ENCODE measurements around the gene CFAP20DC. TPM values are rescaled to one million over a fixed set of nuclear protein-coding genes. Genes with fewer than 3 reads are reported as not detected.

Gene CFAP20DC
- total RNA-seq, 1 experiment from 2014 or later = 2.9 TPM

DNA sequence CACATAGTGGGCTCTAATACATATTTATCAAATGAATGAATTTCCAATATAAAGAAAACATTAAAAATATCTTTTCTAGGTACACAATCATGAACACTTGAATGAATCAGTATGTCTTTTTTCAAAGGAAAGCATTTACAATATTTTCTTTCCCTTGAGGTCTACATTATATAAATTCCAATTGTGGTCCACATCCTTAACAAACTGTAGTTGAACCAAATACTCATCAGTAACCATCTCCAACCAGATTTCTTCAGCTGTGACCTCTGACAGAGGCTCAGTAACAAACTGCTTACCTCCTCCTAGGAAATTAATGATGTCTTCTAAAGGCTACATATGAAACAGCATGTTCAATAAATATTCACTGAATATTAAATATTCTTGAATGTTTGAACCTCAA, 58.8 kb downstream of the CFAP20DC start:
- Histone ChIP-seq H3K9ac (ENCODE audit: low read length) (no peak overlapping the region), H3K4me1 (ENCODE audit: control insufficient read depth in 1 of 2, insufficient read depth in 2 of 2, low read length in 2 of 2) (peaks cover 0 to 11% of the 10 kb centered on the region in 2 experiments; a peak in 2 of 4 replicates), H4K20me1 (ENCODE audit: insufficient read depth) (no peaks in the 10 kb centered on the region), H3K4me3 (replicated peaks in 1 of 2; ENCODE audit: low read depth in 1 of 2, low read length in 2 of 2) (no peak overlapping the region), H2AFZ (ENCODE audit: low read depth, low read length, poor library complexity, severe bottlenecking) (no peak overlapping the region), H3K4me2 (ENCODE audit: low read length) (no peak overlapping the region), H3K36me3 (ENCODE audit: control insufficient read depth in 1 of 2, insufficient read depth in 2 of 2, low read length in 2 of 2) (no peaks in the 10 kb centered on the region), H3K9me2 (ENCODE audit: insufficient read depth) (no peaks in the 10 kb centered on the region), H3K27me3 (ENCODE audit: insufficient read depth, low read length) (no peaks in the 10 kb centered on the region), H3K27ac (ENCODE audit: low read depth, low read length) (no peak overlapping the region), H3K9me3 (ENCODE audit: control insufficient read depth in 1 of 2, insufficient read depth in 1 of 2, low read depth in 1 of 2, low read length in 2 of 2) (no peaks in the 10 kb centered on the region), H3K79me2 (ENCODE audit: insufficient read depth, low read length) (no peaks in the 10 kb centered on the region)
- no peak for DNase-seq (ENCODE audit: low read depth, low spot score)
- CTCF ChIA-PET = no interaction called here
- BruUV-seq (replicated peaks) = no TSS peak
- TF ChIP-seq SRF (IDR thresholded peaks at IDR 0.05; ENCODE audit: low read depth) (no peak), ELF1 (IDR thresholded peaks at IDR 0.05; ENCODE audit: borderline replicate concordance, low read depth) (no peak), ZNF274 (IDR thresholded peaks at IDR 0.05; ENCODE audit: low read depth, low read length) (no peak), CEBPB (IDR thresholded peaks at IDR 0.05; ENCODE audit: low read depth) (no peak), SP1 (IDR thresholded peaks at IDR 0.05; ENCODE audit: low read depth) (no peak), JUND (IDR thresholded peaks at IDR 0.05) (no peak), POLR2AphosphoS5 (IDR thresholded peaks at IDR 0.05; ENCODE audit: low read depth, low read length) (no peak), EZH2phosphoT487 (IDR thresholded peaks at IDR 0.05; ENCODE audit: borderline replicate concordance) (no peak), CBX3 (IDR thresholded peaks at IDR 0.05; ENCODE audit: low read depth) (no peak), EGR1 (IDR thresholded peaks at IDR 0.05; ENCODE audit: low read depth) (no peak), YY1 (IDR thresholded peaks at IDR 0.05; ENCODE audit: extremely low read depth, insufficient replicate concordance, low read depth, low read length) (no peak), FOSL1 (IDR thresholded peaks at IDR 0.05; ENCODE audit: low read depth) (no peak)
- TF ChIP-seq, protein P1, sequence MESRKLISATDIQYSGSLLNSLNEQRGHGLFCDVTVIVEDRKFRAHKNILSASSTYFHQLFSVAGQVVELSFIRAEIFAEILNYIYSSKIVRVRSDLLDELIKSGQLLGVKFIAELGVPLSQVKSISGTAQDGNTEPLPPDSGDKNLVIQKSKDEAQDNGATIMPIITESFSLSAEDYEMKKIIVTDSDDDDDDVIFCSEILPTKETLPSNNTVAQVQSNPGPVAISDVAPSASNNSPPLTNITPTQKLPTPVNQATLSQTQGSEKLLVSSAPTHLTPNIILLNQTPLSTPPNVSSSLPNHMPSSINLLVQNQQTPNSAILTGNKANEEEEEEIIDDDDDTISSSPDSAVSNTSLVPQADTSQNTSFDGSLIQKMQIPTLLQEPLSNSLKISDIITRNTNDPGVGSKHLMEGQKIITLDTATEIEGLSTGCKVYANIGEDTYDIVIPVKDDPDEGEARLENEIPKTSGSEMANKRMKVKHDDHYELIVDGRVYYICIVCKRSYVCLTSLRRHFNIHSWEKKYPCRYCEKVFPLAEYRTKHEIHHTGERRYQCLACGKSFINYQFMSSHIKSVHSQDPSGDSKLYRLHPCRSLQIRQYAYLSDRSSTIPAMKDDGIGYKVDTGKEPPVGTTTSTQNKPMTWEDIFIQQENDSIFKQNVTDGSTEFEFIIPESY (IDR thresholded peaks at IDR 0.05; ENCODE audit: extremely low read depth, insufficient replicate concordance, low read length) = no peak
- TF ChIP-seq, protein P2, sequence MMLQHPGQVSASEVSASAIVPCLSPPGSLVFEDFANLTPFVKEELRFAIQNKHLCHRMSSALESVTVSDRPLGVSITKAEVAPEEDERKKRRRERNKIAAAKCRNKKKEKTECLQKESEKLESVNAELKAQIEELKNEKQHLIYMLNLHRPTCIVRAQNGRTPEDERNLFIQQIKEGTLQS (IDR thresholded peaks at IDR 0.05) = no peak
- TF ChIP-seq, protein P3, sequence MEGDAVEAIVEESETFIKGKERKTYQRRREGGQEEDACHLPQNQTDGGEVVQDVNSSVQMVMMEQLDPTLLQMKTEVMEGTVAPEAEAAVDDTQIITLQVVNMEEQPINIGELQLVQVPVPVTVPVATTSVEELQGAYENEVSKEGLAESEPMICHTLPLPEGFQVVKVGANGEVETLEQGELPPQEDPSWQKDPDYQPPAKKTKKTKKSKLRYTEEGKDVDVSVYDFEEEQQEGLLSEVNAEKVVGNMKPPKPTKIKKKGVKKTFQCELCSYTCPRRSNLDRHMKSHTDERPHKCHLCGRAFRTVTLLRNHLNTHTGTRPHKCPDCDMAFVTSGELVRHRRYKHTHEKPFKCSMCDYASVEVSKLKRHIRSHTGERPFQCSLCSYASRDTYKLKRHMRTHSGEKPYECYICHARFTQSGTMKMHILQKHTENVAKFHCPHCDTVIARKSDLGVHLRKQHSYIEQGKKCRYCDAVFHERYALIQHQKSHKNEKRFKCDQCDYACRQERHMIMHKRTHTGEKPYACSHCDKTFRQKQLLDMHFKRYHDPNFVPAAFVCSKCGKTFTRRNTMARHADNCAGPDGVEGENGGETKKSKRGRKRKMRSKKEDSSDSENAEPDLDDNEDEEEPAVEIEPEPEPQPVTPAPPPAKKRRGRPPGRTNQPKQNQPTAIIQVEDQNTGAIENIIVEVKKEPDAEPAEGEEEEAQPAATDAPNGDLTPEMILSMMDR (IDR thresholded peaks at IDR 0.05 in 2 of 3, conservative IDR thresholded peaks at IDR 0.05 in 1 of 3; ENCODE audit: borderline replicate concordance in 1 of 3, insufficient read depth in 1 of 3, low read depth in 2 of 3, low read length in 2 of 3) = no peak
- TF ChIP-seq, protein P4, sequence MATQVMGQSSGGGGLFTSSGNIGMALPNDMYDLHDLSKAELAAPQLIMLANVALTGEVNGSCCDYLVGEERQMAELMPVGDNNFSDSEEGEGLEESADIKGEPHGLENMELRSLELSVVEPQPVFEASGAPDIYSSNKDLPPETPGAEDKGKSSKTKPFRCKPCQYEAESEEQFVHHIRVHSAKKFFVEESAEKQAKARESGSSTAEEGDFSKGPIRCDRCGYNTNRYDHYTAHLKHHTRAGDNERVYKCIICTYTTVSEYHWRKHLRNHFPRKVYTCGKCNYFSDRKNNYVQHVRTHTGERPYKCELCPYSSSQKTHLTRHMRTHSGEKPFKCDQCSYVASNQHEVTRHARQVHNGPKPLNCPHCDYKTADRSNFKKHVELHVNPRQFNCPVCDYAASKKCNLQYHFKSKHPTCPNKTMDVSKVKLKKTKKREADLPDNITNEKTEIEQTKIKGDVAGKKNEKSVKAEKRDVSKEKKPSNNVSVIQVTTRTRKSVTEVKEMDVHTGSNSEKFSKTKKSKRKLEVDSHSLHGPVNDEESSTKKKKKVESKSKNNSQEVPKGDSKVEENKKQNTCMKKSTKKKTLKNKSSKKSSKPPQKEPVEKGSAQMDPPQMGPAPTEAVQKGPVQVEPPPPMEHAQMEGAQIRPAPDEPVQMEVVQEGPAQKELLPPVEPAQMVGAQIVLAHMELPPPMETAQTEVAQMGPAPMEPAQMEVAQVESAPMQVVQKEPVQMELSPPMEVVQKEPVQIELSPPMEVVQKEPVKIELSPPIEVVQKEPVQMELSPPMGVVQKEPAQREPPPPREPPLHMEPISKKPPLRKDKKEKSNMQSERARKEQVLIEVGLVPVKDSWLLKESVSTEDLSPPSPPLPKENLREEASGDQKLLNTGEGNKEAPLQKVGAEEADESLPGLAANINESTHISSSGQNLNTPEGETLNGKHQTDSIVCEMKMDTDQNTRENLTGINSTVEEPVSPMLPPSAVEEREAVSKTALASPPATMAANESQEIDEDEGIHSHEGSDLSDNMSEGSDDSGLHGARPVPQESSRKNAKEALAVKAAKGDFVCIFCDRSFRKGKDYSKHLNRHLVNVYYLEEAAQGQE (IDR thresholded peaks at IDR 0.05; ENCODE audit: low read depth) = no peak
- RAD21 ChIA-PET (ENCODE audit: low non-redundant PET in 1 of 2, low total read pairs in 2 of 2, uncharacterized antibody in 2 of 2, unreplicated experiment in 2 of 2) = no interaction called here
- intact Hi-C loops (cut with micrococcal nuclease) = loop anchor here (5.0 to 10.0 kb wide), 6 partner anchors 224 to 1754 kb away; no protein-coding TSS in a partner anchor
- POLR2A ChIA-PET = no interaction called here
- no peak for ATAC-seq

Measured in HCT116 (cell line).